Neural cell (in vitro differentiated cells): ENCODE data around the gene REC8. TPM values are rescaled to one million over a fixed set of nuclear protein-coding genes. Genes with fewer than 3 reads are reported as not detected.
A peak's percentile ranks its signal among the peaks of the same experiment; 100 is the strongest.

Experiments used
- H2AFZ ChIP-seq: fragments of 200-600, 300-800 bp; sonication (generic), shearing (Covaris generic); 2 replicates; pipeline ENCODE4 v1.6.0; 2014; ENCODE audit warnings: low read depth, mild to moderate bottlenecking, antibody characterized with exemption, low read length, moderate library complexity
- H3F3A ChIP-seq: fragments of 200-600 bp; shearing (Covaris generic); 2 replicates; pipeline ENCODE4 v1.6.1; 2016; ENCODE audit warnings: mild to moderate bottlenecking, moderate library complexity, mixed read lengths, antibody characterized with exemption, low read length; ENCODE audit not compliant: insufficient read depth, poor library complexity, severe bottlenecking
- H3K27ac ChIP-seq: fragments of 200-600, 300-800 bp; sonication (generic), shearing (Covaris generic); 2 replicates; pipeline ENCODE4 v1.5.1; 2014; ENCODE audit warnings: mild to moderate bottlenecking, low read length, moderate library complexity
- H3K27me3 ChIP-seq: fragments of 300-800, 200-600 bp; sonication (generic), shearing (Covaris generic); 2 replicates; pipeline ENCODE4 v1.6.0; 2014; ENCODE audit warnings: mild to moderate bottlenecking, low read depth, low read length, moderate library complexity; ENCODE audit not compliant: insufficient read depth
- H3K36me3 ChIP-seq: fragments of 300-800, 200-600 bp; sonication (generic), shearing (Covaris generic); 2 replicates; pipeline ENCODE4 v1.5.1; 2014; ENCODE audit warnings: mild to moderate bottlenecking, antibody characterized with exemption, low read length, moderate library complexity; ENCODE audit not compliant: insufficient read depth
- H3K4me2 ChIP-seq: fragments of 300-800, 200-600 bp; sonication (generic), shearing (Covaris generic); 2 replicates; pipeline ENCODE4 v1.6.0; 2014; ENCODE audit warnings: mild to moderate bottlenecking, low read length
- H3K4me3 ChIP-seq: fragments of 300-800, 200-600 bp; sonication (generic), shearing (Covaris generic); 2 replicates; pipeline ENCODE4 v1.5.1; 2014; ENCODE audit warnings: mild to moderate bottlenecking, low read length, moderate library complexity
- H3K79me2 ChIP-seq: fragments of 200-600 bp; shearing (Covaris generic); replicated peaks from 2 replicates; pipeline ENCODE4 v1.6.0; 2014; ENCODE audit warnings: mild to moderate bottlenecking, low read length, moderate library complexity; ENCODE audit not compliant: insufficient read depth
- H3K9ac ChIP-seq: fragments of 300-800, 200-600 bp; sonication (generic), shearing (Covaris generic); 2 replicates; pipeline ENCODE4 v1.6.1; 2016; ENCODE audit warnings: mild to moderate bottlenecking, low read length, mixed read lengths
- H3K9me2 ChIP-seq: fragments of 200-600 bp; shearing (Covaris generic); 2 replicates; pipeline ENCODE4 v1.6.1; 2016; ENCODE audit warnings: mild to moderate bottlenecking, low read length, mixed read lengths; ENCODE audit not compliant: insufficient read depth
- H3K9me3 ChIP-seq: fragments of 200-600, 300-800 bp; sonication (generic), shearing (Covaris generic); 2 replicates; pipeline ENCODE4 v1.6.1; 2016; ENCODE audit warnings: mild to moderate bottlenecking, mixed run types, low read length, moderate library complexity, mixed read lengths
- H4K20me1 ChIP-seq: fragments of 200-600 bp; shearing (Covaris generic); 2 replicates; pipeline ENCODE4 v1.6.1; 2016; ENCODE audit warnings: mild to moderate bottlenecking, mixed run types; ENCODE audit not compliant: insufficient read depth
- CTCF ChIP-seq: fragments of 450-650 bp; IDR thresholded peaks from 2 replicates; pipeline ENCODE4 v1.5.1; 2014; ENCODE audit warnings: antibody characterized with exemption, mild to moderate bottlenecking, moderate library complexity; ENCODE audit not compliant: poor library complexity, severe bottlenecking
- EP300 ChIP-seq: fragments of 450-650 bp; conservative IDR thresholded peaks from 2 replicates; pipeline ENCODE4 v1.6.1; 2014; ENCODE audit warnings: antibody characterized with exemption, mild to moderate bottlenecking, moderate library complexity; ENCODE audit not compliant: poor library complexity, severe bottlenecking
- EZH2 ChIP-seq: fragments of 200-600, 300-800 bp; shearing (Covaris generic), sonication (generic); IDR thresholded peaks from 2 replicates; pipeline ENCODE4 v1.6.1; 2014; ENCODE audit warnings: antibody characterized with exemption, low read length, borderline replicate concordance, mild to moderate bottlenecking; ENCODE audit not compliant: insufficient read depth, poor library complexity, severe bottlenecking
- MXI1 ChIP-seq: fragments of 450-650 bp; conservative IDR thresholded peaks from 2 replicates; pipeline ENCODE4 v1.6.1; 2014; ENCODE audit warnings: antibody characterized with exemption, mild to moderate bottlenecking; ENCODE audit not compliant: poor library complexity, severe bottlenecking
- POLR2AphosphoS5 ChIP-seq: IDR thresholded peaks from 2 replicates; pipeline ENCODE4 v1.6.1; 2012
- RAD21 ChIP-seq: fragments of 450-650 bp; conservative IDR thresholded peaks from 2 replicates; pipeline ENCODE4 v1.6.1; 2014; ENCODE audit warnings: antibody characterized with exemption, mild to moderate bottlenecking, moderate library complexity
- REST ChIP-seq: IDR thresholded peaks from 2 replicates; pipeline ENCODE4 v1.6.1; 2012; ENCODE audit warnings: borderline replicate concordance
- SMC3 ChIP-seq: fragments of 450-650 bp; conservative IDR thresholded peaks from 2 replicates; pipeline ENCODE4 v1.6.1; 2014; ENCODE audit warnings: antibody characterized with exemption, mild to moderate bottlenecking, moderate library complexity; ENCODE audit not compliant: poor library complexity
- TAF1 ChIP-seq: IDR thresholded peaks from 2 replicates; pipeline ENCODE4 v1.6.1; 2012; ENCODE audit warnings: low read depth
- polyA plus RNA-seq: library from polyadenylated mRNA; depleted of rRNA; stranded (reverse); fragments of >200 nt; gene quantifications from 2 replicates; pipeline ENCODE4 v1.2.3, GENCODE V29; 2014

Gene REC8
- polyA plus RNA-seq, 1 donor from 2014 or later: 18.5 TPM

GRCh38 chr14:24184104-24184970, 12.5 kb downstream of the REC8 start:
- Histone ChIP-seq H2AFZ (no peak overlapping the region), H3K9me3 (no peaks in the 10 kb centered on the region), H3K27me3 (no peaks in the 10 kb centered on the region), H3K79me2 (no peaks in the 10 kb centered on the region), H3F3A (no peaks in the 10 kb centered on the region), H4K20me1 (peaks cover 4% of the 10 kb centered on the region), H3K4me2 (no peak overlapping the region), H3K9me2 (no peaks in the 10 kb centered on the region), H3K9ac (no peak overlapping the region), H3K27ac (no peak overlapping the region), H3K4me3 (no peak overlapping the region), H3K36me3 (no peaks in the 10 kb centered on the region)
- TF ChIP-seq EP300 (no peak), RAD21 (no peak)

- Histone ChIP-seq H3K9me3 (no peaks in the 10 kb centered on the region), H3K27ac (no peak overlapping the region), H3K79me2 (no peaks in the 10 kb centered on the region), H3F3A (no peaks in the 10 kb centered on the region), H2AFZ (no peak overlapping the region), H3K9ac (no peak overlapping the region), H3K36me3 (no peaks in the 10 kb centered on the region), H3K9me2 (no peaks in the 10 kb centered on the region), H3K27me3 (no peaks in the 10 kb centered on the region), H3K4me3 (no peak overlapping the region), H4K20me1 (peaks cover 4% of the 10 kb centered on the region), H3K4me2 (no peak overlapping the region)
- TF ChIP-seq POLR2AphosphoS5 (peak; percentile 12), TAF1 (no peak)
Measured at GRCh38 chr14:24185026-24185425, 13.1 kb downstream of the REC8 start.

GRCh38 chr14:24185741-24186140, 13.9 kb downstream of the REC8 start:
- TF ChIP-seq CTCF (no peak), EZH2 (no peak), MXI1 (no peak), POLR2AphosphoS5 (no peak), TAF1 (no peak), REST (no peak), SMC3 (no peak), EP300 (no peak)
- Histone ChIP-seq H4K20me1 (peaks cover 4% of the 10 kb centered on the region), H3K27ac (no peak overlapping the region), H3K79me2 (no peaks in the 10 kb centered on the region), H3K27me3 (no peaks in the 10 kb centered on the region), H3K36me3 (no peaks in the 10 kb centered on the region), H3K4me3 (no peak overlapping the region), H3K9ac (no peak overlapping the region), H3K9me2 (no peaks in the 10 kb centered on the region), H3F3A (no peaks in the 10 kb centered on the region), H3K9me3 (no peaks in the 10 kb centered on the region), H2AFZ (no peak overlapping the region), H3K4me2 (no peak overlapping the region)
